Astrocyte (in vitro differentiated cells and primary cell): ENCODE data around the gene DIAPH1. TPM values are rescaled to one million over a fixed set of nuclear protein-coding genes. Genes with fewer than 3 reads are reported as not detected.

Experiments used
- DNase-seq: peaks from one replicate; pipeline ENCODE4 v3.0.0-alpha.2; 2010; ENCODE audit warnings: low read depth
- FAIRE-seq: peaks from 2 replicates; lab custom pipeline; 2011; peaks lifted over from hg19 to GRCh38; lab: Jason Lieb, UNC
- H2AFZ ChIP-seq: 2 replicates; pipeline ENCODE4 v1.6.0; 2012; ENCODE audit warnings: low read depth, low read length, inconsistent platforms
- H3K27ac ChIP-seq: 2 replicates; pipeline ENCODE4 v1.5.1; 2011; ENCODE audit warnings: low read depth, low read length, inconsistent platforms
- H3K27me3 ChIP-seq: 2 replicates; pipeline ENCODE4 v1.6.0; 2011; ENCODE audit warnings: low read length, inconsistent platforms; ENCODE audit not compliant: insufficient read depth
- H3K36me3 ChIP-seq: 2 replicates; pipeline ENCODE4 v1.5.1; 2011; ENCODE audit warnings: low read length, inconsistent platforms; ENCODE audit not compliant: insufficient read depth
- H3K4me1 ChIP-seq: 2 replicates; pipeline ENCODE4 v1.5.1; 2011; ENCODE audit warnings: low read length, inconsistent platforms; ENCODE audit not compliant: insufficient read depth
- H3K4me2 ChIP-seq: 2 replicates; pipeline ENCODE4 v1.6.0; 2012; ENCODE audit warnings: low read length, inconsistent platforms
- H3K4me3 ChIP-seq: 2 replicates; pipeline ENCODE4 v1.5.1; 2011; ENCODE audit warnings: low read depth, mild to moderate bottlenecking, low read length, inconsistent platforms; ENCODE audit not compliant: insufficient read depth
- H3K79me2 ChIP-seq: 2 replicates; pipeline ENCODE4 v1.6.0; 2012; ENCODE audit warnings: mild to moderate bottlenecking, low read length, inconsistent platforms; ENCODE audit not compliant: insufficient read depth
- H3K9ac ChIP-seq: 2 replicates; pipeline ENCODE4 v1.6.0; 2012; ENCODE audit warnings: mild to moderate bottlenecking, low read length, inconsistent platforms
- H3K9me3 ChIP-seq: 2 replicates; pipeline ENCODE4 v1.5.1; 2012; ENCODE audit warnings: low read depth, mild to moderate bottlenecking, low read length, inconsistent platforms; ENCODE audit not compliant: insufficient read depth
- H4K20me1 ChIP-seq: 2 replicates; pipeline ENCODE4 v1.6.0; 2012; ENCODE audit warnings: low read length, inconsistent platforms; ENCODE audit not compliant: insufficient read depth
- H3K27ac Mint-ChIP-seq: one replicate; pipeline ENCODE4 v1.8.0; 2021; ENCODE audit warnings: mild to moderate bottlenecking, mixed read lengths; ENCODE audit not compliant: unreplicated experiment
- H3K27me3 Mint-ChIP-seq: one replicate; pipeline ENCODE4 v1.8.0; 2021; ENCODE audit warnings: low read depth, mixed read lengths; ENCODE audit not compliant: unreplicated experiment
- H3K36me3 Mint-ChIP-seq: one replicate; pipeline ENCODE4 v1.8.0; 2021; ENCODE audit warnings: low read depth, mixed read lengths; ENCODE audit not compliant: unreplicated experiment
- H3K4me1 Mint-ChIP-seq: one replicate; pipeline ENCODE4 v1.8.0; 2021; ENCODE audit warnings: low read depth, mixed read lengths; ENCODE audit not compliant: unreplicated experiment
- H3K4me3 Mint-ChIP-seq: one replicate; pipeline ENCODE4 v1.8.0; 2021; ENCODE audit warnings: mild to moderate bottlenecking, moderate library complexity, mixed read lengths; ENCODE audit not compliant: unreplicated experiment
- H3K9me3 Mint-ChIP-seq: one replicate; pipeline ENCODE4 v1.8.0; 2021; ENCODE audit warnings: mild to moderate bottlenecking, mixed read lengths; ENCODE audit not compliant: unreplicated experiment
- EZH2 ChIP-seq: IDR thresholded peaks from 2 replicates; pipeline ENCODE4 v1.6.1; 2012; ENCODE audit warnings: mild to moderate bottlenecking, low read length, inconsistent platforms; ENCODE audit not compliant: insufficient read depth
- total RNA-seq: library from RNA; stranded (reverse); gene quantifications from 2 replicates; pipeline ENCODE4 v1.2.1, GENCODE V29; 2021
- TF ChIP-seq, protein P1 (sequence below): IDR thresholded peaks from 2 replicates; pipeline ENCODE4 v1.5.1; 2011; ENCODE audit warnings: low read depth, mild to moderate bottlenecking, inconsistent platforms, low read length, moderate library complexity; ENCODE audit not compliant: insufficient read depth

DIAPH1 gene
- total RNA-seq, 1 donor from 2014 or later: 78.8 TPM

DNA sequence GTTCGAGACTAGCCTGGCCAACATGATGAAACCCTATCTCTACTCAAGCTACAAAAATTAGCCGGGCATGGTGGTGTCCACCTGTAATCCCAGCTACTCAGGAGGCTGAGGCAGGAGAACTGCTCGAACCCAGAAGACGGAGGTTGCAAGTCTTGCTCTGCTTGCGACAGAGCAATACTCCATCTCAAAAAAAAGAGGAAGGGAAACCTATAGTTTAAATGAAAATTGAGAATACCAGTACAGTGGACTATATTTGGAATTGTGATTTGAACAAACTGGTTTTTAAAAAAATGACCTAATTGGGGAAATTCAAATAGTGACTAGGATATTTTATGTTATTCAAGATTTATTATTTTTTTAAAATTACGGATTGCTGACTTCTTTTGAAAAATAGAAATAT is 33.2 kb downstream of the DIAPH1 start:
- H3K9me3 ChIP-seq: no peaks in the 10 kb centered on the region
- no peak overlapping the region for H3K4me3 ChIP-seq
- TF ChIP-seq EZH2: no peak
- TF ChIP-seq, protein P1, sequence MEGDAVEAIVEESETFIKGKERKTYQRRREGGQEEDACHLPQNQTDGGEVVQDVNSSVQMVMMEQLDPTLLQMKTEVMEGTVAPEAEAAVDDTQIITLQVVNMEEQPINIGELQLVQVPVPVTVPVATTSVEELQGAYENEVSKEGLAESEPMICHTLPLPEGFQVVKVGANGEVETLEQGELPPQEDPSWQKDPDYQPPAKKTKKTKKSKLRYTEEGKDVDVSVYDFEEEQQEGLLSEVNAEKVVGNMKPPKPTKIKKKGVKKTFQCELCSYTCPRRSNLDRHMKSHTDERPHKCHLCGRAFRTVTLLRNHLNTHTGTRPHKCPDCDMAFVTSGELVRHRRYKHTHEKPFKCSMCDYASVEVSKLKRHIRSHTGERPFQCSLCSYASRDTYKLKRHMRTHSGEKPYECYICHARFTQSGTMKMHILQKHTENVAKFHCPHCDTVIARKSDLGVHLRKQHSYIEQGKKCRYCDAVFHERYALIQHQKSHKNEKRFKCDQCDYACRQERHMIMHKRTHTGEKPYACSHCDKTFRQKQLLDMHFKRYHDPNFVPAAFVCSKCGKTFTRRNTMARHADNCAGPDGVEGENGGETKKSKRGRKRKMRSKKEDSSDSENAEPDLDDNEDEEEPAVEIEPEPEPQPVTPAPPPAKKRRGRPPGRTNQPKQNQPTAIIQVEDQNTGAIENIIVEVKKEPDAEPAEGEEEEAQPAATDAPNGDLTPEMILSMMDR: no peak
- Mint-ChIP-seq H3K27me3 (no peaks in the 10 kb centered on the region), H3K27ac (no peak overlapping the region), H3K4me3 (no peak overlapping the region), H3K36me3 (peaks cover 14% of the 10 kb centered on the region), H3K4me1 (no peaks in the 10 kb centered on the region), H3K9me3 (peaks cover 2% of the 10 kb centered on the region)
- peaks cover 20% of the 10 kb centered on the region for H4K20me1 ChIP-seq
- no peak overlapping the region for H3K27ac ChIP-seq
- H3K79me2 ChIP-seq: peaks cover 24% of the 10 kb centered on the region
- H3K27me3 ChIP-seq: no peaks in the 10 kb centered on the region
- no peaks in the 10 kb centered on the region for H3K4me1 ChIP-seq
- peaks cover 30% of the 10 kb centered on the region for H3K36me3 ChIP-seq
- FAIRE-seq: no peak
- H3K4me2 ChIP-seq: no peak overlapping the region
- H3K9ac ChIP-seq: no peak overlapping the region
- H2AFZ ChIP-seq: no peak overlapping the region
- no peak for DNase-seq

DNA sequence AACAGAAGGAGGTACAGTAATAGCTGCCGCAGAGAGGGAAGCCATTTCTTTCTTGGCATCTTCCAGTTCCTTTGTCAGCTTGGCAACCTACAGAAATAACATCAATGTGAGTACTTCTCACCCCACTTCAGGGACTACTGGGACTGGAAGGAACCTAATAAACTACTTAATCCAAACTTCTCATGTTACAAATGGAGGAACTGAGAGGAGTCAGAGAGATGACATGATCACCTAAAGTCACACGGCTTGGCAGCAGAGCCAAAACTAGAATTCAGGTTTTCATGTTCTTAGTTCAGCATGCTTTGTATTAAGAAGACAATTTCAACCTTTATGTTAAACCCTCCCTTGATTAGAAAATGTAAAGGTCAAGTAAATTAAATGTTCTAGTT is 44.7 kb downstream of the DIAPH1 start:
- H4K20me1 ChIP-seq: no peaks in the 10 kb centered on the region
- H3K79me2 ChIP-seq: no peaks in the 10 kb centered on the region
- H2AFZ ChIP-seq: no peak overlapping the region
- no peaks in the 10 kb centered on the region for H3K9me3 ChIP-seq
- no peaks in the 10 kb centered on the region for H3K4me1 ChIP-seq
- DNase-seq (no peak), FAIRE-seq (no peak)
- Mint-ChIP-seq H3K4me3 (no peak overlapping the region), H3K4me1 (no peaks in the 10 kb centered on the region), H3K9me3 (no peaks in the 10 kb centered on the region), H3K27ac (no peak overlapping the region), H3K36me3 (peaks cover 5% of the 10 kb centered on the region), H3K27me3 (no peaks in the 10 kb centered on the region)
- TF ChIP-seq EZH2: no peak
- TF ChIP-seq, protein P1: no peak
- H3K36me3 ChIP-seq: peaks cover 59% of the 10 kb centered on the region
- no peak overlapping the region for H3K4me3 ChIP-seq
- H3K27ac ChIP-seq: no peak overlapping the region
- H3K27me3 ChIP-seq: no peaks in the 10 kb centered on the region
- H3K9ac ChIP-seq: no peak overlapping the region
- H3K4me2 ChIP-seq: no peak overlapping the region

DNA sequence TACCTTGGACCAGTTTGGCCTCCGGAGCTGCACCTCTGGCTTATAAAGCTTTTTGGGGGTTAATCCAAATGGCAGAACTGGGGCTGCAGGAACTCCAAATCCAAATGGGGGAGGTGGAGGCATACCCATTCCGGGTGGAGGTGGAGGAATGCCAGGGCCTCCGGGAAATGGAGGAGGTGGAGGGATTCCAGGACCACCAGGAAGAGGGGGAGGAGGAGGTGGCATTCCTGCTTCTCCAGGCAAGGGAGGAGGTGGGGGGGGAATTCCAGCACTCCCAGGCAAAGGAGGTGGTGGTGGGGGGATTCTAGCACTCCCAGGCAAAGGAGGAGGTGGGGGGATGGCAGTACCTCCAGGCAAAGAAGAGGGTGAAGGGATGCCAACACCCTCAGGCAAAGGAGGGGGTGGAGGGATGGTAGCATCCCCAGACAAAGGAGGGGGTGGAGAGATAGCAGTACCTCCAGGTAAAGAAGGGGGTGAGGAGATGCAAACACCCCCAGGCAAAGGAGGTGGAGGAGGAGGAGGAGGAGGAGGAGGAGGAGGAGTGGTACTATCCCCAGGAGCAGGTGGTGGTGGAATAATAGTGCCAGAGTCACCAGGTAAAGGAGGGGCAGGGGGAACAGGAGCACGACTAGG is 45.2 kb downstream of the DIAPH1 start:
- Histone ChIP-seq H3K36me3 (peaks cover 56% of the 10 kb centered on the region), H2AFZ (no peak overlapping the region), H3K79me2 (no peaks in the 10 kb centered on the region), H3K27ac (no peak overlapping the region), H3K4me2 (no peak overlapping the region), H3K4me3 (no peak overlapping the region), H3K27me3 (no peaks in the 10 kb centered on the region), H3K4me1 (no peaks in the 10 kb centered on the region), H3K9me3 (no peaks in the 10 kb centered on the region), H3K9ac (no peak overlapping the region), H4K20me1 (no peaks in the 10 kb centered on the region)
- H3K4me3 Mint-ChIP-seq: no peak overlapping the region
- H3K27ac Mint-ChIP-seq: no peak overlapping the region
- TF ChIP-seq EZH2: no peak
- TF ChIP-seq, protein P1: no peak
- DNase-seq: no peak
- H3K4me1 Mint-ChIP-seq: no peaks in the 10 kb centered on the region
- peaks cover 5% of the 10 kb centered on the region for H3K36me3 Mint-ChIP-seq
- no peaks in the 10 kb centered on the region for H3K9me3 Mint-ChIP-seq
- no peak for FAIRE-seq
- H3K27me3 Mint-ChIP-seq: no peaks in the 10 kb centered on the region
